ENCODE data around the gene GREB1.

DNA sequence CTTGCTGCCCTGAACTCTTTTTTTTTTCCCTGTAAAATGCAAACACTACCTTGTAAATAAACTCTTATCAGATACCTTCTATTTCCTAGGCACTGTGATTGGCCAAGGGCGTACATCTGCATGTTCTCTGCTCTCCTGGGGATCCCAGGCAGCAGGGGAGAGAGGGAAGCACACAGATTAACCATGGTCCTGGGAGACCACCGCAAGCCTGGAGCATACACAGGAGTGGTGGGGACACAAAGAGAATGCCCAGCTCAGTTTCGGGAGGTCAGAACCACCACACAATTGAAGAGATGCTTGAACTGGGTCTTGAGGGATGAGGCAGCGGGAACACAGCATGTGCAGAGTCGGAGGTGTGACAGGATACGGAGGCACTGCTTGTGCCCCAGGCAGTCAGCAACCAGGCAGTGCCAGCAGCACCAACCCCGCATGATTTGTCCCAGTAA lies 2.1 kb downstream of the GREB1 start:
- TF ChIP-seq, protein P1, sequence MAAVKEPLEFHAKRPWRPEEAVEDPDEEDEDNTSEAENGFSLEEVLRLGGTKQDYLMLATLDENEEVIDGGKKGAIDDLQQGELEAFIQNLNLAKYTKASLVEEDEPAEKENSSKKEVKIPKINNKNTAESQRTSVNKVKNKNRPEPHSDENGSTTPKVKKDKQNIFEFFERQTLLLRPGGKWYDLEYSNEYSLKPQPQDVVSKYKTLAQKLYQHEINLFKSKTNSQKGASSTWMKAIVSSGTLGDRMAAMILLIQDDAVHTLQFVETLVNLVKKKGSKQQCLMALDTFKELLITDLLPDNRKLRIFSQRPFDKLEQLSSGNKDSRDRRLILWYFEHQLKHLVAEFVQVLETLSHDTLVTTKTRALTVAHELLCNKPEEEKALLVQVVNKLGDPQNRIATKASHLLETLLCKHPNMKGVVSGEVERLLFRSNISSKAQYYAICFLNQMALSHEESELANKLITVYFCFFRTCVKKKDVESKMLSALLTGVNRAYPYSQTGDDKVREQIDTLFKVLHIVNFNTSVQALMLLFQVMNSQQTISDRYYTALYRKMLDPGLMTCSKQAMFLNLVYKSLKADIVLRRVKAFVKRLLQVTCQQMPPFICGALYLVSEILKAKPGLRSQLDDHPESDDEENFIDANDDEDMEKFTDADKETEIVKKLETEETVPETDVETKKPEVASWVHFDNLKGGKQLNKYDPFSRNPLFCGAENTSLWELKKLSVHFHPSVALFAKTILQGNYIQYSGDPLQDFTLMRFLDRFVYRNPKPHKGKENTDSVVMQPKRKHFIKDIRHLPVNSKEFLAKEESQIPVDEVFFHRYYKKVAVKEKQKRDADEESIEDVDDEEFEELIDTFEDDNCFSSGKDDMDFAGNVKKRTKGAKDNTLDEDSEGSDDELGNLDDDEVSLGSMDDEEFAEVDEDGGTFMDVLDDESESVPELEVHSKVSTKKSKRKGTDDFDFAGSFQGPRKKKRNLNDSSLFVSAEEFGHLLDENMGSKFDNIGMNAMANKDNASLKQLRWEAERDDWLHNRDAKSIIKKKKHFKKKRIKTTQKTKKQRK (IDR thresholded peaks at IDR 0.05; ENCODE audit: low read length): no peak
- TF ChIP-seq MIXL1 (CRISPR knock-in tag; IDR thresholded peaks at IDR 0.05) (no peak), SALL2 (CRISPR knock-in tag; IDR thresholded peaks at IDR 0.05) (no peak), CC2D1A (CRISPR knock-in tag; IDR thresholded peaks at IDR 0.05) (no peak)

All from HepG2 (cell line).